Measurements from ENCODE around the gene ELAC1.

ELAC1 gene

DNA sequence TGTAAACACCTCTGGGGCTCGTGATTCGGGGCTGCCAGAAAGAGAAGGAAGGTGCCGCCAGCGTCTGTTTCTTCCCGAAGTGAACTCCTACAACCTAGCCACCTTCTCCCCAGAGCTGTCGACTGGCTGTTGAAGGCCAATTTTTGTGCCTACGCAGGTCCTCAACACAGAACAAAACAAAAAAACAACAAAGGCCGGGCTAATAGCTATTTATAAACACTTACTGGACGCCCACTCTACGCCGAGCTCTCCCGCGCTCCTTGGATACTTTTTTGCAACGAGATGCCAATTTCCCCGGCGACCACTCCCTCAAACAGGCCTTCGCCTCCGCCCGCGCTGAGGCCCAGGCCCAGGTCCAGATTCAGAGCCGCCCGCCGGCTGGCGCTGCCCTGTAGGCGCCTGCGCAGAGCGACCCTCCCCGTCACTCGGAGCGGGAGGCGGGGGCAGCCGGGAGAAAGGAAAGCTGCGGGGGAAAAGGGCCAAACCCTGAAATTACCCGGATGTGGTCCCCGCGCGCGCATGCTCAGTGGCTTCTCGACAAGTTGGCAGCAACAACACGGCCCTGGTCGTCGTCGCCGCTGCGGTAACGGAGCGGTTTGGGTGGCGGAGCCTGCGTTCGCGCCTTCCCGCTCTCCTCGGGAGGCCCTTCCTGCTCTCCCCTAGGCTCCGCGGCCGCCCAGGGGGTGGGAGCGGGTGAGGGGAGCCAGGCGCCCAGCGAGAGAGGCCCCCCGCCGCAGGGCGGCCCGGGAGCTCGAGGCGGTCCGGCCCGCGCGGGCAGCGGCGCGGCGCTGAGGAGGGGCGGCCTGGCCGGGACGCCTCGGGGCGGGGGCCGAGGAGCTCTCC lies 62.1 kb downstream of the ELAC1 start, which contains the start of gene SMAD4:
SMAD4 (plus strand) TSS at position 520 of the 843 bp plus-strand sequence. CDS start 16,834 bp downstream, outside the sequence.
- peak within 1 kb of the TSS; percentile 84 for H3K4me3 ChIP-seq (ENCODE audit: low read length)
- DNase-seq (ENCODE audit: low read depth): peak; percentile 95
- TF ChIP-seq, protein P1, sequence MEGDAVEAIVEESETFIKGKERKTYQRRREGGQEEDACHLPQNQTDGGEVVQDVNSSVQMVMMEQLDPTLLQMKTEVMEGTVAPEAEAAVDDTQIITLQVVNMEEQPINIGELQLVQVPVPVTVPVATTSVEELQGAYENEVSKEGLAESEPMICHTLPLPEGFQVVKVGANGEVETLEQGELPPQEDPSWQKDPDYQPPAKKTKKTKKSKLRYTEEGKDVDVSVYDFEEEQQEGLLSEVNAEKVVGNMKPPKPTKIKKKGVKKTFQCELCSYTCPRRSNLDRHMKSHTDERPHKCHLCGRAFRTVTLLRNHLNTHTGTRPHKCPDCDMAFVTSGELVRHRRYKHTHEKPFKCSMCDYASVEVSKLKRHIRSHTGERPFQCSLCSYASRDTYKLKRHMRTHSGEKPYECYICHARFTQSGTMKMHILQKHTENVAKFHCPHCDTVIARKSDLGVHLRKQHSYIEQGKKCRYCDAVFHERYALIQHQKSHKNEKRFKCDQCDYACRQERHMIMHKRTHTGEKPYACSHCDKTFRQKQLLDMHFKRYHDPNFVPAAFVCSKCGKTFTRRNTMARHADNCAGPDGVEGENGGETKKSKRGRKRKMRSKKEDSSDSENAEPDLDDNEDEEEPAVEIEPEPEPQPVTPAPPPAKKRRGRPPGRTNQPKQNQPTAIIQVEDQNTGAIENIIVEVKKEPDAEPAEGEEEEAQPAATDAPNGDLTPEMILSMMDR (conservative IDR thresholded peaks at IDR 0.05; ENCODE audit: low read length): no peak; the same call in 1 of the 2 replicates

DNA sequence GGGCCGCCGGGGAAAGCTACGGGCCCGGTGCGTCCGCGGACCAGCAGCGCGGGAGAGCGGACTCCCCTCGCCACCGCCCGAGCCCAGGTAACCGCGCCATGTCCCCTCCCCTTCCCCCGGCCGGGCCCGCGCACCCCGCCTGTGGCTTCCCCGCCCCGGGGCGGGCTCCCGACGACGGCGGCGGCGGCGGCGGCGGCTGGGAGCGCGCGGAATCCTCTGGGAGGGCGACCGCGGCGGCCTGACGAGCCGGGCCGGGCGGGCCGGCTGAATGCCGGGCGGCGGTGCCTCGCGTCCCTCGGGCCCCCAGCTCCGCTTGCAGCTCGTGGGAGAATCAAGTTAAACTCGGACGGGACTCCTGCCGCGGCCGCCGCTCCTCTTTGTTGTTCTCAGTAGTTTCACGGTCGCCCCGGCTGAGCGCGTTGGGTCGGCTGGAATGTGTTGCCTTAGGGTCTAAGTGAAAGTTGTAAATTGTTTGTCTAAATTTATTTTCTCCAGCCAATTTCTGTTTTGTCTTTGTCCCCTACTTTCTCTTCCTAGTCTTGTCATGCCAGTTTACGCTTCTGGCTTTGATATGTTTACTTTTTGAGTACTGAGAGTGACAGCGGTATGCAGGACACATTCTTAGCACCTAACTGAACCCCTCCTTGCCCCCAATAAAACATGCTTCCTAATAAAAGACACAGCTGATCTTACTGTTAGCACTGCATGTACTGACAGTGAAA lies 62.9 kb downstream of the ELAC1 start:
- TF ChIP-seq, protein P1 (conservative IDR thresholded peaks at IDR 0.05; ENCODE audit: low read length): no peak
- DNase-seq (ENCODE audit: low read depth): peak; percentile 64

DNA sequence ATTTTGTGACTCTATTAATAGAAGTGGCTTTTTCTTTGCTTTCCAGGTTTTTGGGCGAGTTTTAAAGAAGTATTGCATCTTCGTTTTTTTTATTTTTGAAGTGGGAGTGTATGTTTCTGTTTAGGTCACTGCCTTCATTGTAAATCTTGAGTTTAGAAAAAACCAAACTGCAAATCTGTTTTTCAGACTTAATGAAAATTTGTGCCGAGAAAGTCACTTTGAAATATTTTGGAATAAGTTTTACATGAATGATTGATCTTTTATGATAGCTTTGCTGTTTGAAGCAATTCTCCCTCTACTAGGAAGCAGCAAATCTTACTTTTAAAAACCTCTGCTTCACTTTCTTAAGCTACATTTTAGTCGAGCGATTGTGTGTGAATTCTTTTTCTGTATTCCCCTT lies 64.4 kb downstream of the ELAC1 start:
- no peak for DNase-seq (ENCODE audit: low read depth)
- peak overlapping the region; percentile 72 for H3K4me3 ChIP-seq (ENCODE audit: low read length)
- TF ChIP-seq, protein P1 (conservative IDR thresholded peaks at IDR 0.05; ENCODE audit: low read length): no peak

More for the DNA sequence above, 62.9 kb downstream of the ELAC1 start:
- peak overlapping the region; percentile 72 for H3K4me3 ChIP-seq (ENCODE audit: low read length)

DNA sequence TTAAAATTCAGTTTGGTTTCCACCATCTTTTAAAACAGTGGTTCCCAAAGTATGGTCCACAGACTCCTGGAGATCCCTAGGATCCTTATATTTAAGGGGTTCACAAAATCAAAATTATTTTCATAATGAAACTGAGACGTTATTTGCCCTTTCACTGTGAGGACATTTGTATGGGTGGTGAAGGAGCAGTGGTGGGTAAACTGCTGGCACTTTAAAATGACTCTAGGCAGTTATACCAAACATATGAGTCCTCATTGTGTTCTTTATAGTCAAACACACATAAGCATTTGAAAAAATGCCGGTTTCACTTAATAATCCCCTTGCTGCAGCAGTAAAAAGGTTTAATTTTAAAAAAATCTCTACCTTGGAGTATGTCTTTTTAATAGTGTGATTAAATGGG lies 69.4 kb downstream of the ELAC1 start:
- no peak overlapping the region for H3K4me3 ChIP-seq (ENCODE audit: low read length)

More for the DNA sequence above, 69.4 kb downstream of the ELAC1 start:
- TF ChIP-seq, protein P1 (conservative IDR thresholded peaks at IDR 0.05; ENCODE audit: low read length): no peak
- no peak for DNase-seq (ENCODE audit: low read depth)
